GM21737 (cell line): Measurements from ENCODE around the gene ZNF593.

ENCODE experiments used
- ATAC-seq: cut with Tn5 transposase; IDR thresholded peaks from one replicate; pipeline ENCODE4 v1.9.1; 2021; ENCODE audit warnings: mild to moderate bottlenecking, moderate library complexity; ENCODE audit not compliant: unreplicated experiment

Gene ZNF593

DNA sequence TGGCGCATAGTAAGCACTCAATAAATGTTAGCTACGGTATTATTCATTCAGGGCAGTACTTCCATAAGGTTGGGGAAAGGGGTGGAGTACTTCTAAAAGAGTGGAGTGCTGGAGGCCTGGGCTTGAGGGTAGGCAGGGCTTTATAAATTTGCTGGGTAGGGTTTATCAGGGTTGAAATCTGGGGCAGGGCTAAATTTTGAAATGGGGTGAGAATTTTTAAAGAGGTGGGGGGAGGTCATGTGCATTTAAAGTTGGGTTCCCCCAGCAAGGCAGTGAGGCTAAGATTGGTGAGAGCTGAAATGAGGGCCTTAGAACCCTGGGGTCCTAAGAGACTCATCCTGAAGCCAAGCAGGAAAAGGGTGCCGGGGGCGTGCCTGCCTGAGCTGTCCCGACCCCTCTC lies 30.7 kb downstream of the ZNF593 start:
- ATAC-seq, result no peak

DNA sequence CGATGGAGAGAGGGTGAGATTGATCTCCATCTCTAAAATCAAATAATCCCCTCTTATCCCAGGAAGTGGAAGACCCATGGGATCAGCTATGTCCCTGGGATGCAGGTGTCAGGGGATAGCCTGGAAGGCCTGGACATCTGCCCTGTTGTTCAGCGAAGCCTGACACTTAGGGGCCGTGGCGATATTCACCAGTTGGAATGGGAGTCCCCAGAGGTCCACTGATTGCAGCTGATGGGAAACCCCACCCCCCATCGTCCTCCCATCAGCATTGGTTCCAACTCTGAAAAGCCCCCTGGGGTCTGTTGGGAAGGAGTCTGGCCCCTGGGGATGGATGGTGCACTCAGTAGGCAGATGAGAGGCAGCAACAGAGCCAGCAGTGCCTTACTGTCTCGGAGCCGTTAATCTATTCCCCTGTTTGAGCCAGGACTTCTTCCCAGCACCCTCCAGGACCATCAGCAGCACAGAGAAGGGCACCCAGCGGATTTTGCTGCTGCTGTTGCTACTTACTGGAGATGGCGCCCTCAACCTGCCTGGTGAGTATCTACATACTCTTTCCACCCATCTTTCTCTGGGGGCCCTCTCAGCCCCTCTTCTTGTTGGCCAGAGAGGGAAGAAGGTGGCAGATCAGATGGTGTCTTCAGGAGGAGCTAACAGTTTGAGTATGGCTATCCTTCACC lies 34.1 kb downstream of the ZNF593 start:
- ATAC-seq, result no peak

DNA sequence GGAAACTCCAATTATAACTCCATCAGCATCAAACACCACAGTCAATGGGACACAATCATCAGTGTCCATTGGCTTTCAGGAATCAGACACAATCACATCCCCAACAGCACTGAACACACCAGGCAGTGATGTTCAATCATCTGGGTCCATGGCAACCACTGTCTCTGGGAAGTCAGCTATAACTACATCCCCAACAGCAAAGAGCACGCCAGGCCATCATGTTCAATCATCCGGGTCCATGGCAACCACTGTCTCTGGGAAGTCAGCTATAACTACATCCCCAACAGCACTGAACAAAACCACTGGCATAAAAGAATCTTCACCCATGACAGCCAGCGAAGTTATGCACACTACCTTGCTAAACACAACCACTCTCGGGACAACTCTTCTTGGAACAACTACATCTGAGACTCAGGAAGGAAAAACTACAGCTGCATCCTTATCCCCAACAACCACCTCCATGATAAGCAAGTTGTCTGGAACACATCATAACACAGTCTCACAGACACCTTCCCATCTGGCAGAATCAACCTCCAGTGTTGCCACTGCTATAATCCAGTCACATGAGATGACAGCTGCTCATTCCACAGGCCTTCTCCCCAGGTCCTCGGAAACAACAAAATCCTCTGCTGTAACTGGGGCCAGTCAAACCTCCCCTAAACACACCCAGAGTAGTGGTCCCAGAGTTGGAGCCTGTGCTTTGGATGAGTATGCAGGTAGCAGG lies 40.6 kb downstream of the ZNF593 start:
- no peak for ATAC-seq

- ATAC-seq, result no peak
Measured at GRCh38 chr1:26212726-26213125, 43.0 kb downstream of the ZNF593 start.

- ATAC-seq, result no peak
Measured at GRCh38 chr1:26213335-26213905, 43.7 kb downstream of the ZNF593 start.

- ATAC-seq, result no peak
Measured at GRCh38 chr1:26215246-26215645, 45.5 kb downstream of the ZNF593 start.

DNA sequence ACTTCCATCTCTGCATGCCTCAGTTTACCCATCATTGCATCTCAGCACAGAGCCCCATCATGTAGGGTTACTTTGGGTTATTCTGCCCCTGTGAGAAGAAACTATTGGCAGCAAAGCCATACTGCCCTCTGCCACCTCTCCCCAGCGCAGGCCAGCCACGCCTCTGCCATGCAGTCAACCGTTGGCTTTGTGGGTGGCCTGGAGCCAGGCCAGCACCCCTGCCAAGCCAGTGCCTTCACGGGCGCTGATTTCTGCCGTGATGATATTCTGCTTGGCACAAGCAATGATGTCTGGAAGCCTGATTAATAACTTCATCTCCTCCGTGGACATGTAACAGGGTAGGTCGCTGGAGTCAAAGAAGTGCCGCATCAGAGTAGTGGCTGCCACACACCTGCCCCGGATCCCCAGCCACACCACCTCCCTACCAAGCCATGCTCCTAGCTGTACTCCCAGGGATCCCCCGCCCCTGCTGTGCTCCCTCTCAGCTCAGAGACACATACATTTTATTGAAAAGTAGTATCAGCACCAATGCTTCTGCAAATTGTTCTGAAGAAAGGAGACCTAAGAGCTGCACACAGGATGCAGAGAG lies 49.3 kb downstream of the ZNF593 start:
- no peak for ATAC-seq
